ENCODE results near the gene COL27A1.

- no peak for TF ChIP-seq CTCF (IDR thresholded peaks at IDR 0.05; ENCODE audit: insufficient read depth, low read length)
- TF ChIP-seq POLR2AphosphoS5 (IDR thresholded peaks at IDR 0.05; ENCODE audit: low read depth) = no peak
- no peak for TF ChIP-seq SPI1 (IDR thresholded peaks at IDR 0.05; ENCODE audit: borderline replicate concordance, low read depth)
- no peak for TF ChIP-seq REST (IDR thresholded peaks at IDR 0.05; ENCODE audit: insufficient replicate concordance, low read depth)
Observed at GRCh38 chr9:114180696-114181606, 25.6 kb downstream of the COL27A1 start.
